ENCODE data around the gene TGFBR3.

- TF ChIP-seq CTCF (IDR thresholded peaks at IDR 0.05; ENCODE audit: low read depth, low read length): no peak
- no peak for TF ChIP-seq EZH2phosphoT487 (IDR thresholded peaks at IDR 0.05; ENCODE audit: low read depth)
These were observed 161.7 kb downstream of the TGFBR3 start for GRCh38 chr1:91724231-91724630.

Measured in OCI-LY3 (cell line).